Stimulated activated naive CD8-positive, alpha-beta T cell treated with anti-CD3 and anti-CD28 coated beads, Interleukin-15, Interleukin-2, amounts not matched to agents 100 U/mL and 50 U/mL, for 24 hours (primary cell): ENCODE data around the gene MALRD1.
"Not testable (repeated sequence)": the region's sequence is repeated elsewhere in the genome, so short reads cannot be mapped to it uniquely, and the experiment has no call there.

ENCODE experiments used
- ATAC-seq: fragments of 150-1000 bp; cut with Tn5 transposase; one replicate; pipeline ENCODE4 v1.10.0; 2021
- DNase-seq: peaks from one replicate; pipeline ENCODE4 v3.0.0; 2021

MALRD1 gene

GRCh38 chr10:19719284-19719683 is 670.7 kb downstream of the MALRD1 start:
- DNase-seq (no peak), ATAC-seq (no peak)

- ATAC-seq (no peak), DNase-seq (no peak)
These were observed 675.7 kb downstream of the MALRD1 start for GRCh38 chr10:19724287-19724686.

- DNase-seq (no peak), ATAC-seq (no peak)
These were observed 679.8 kb downstream of the MALRD1 start for GRCh38 chr10:19728376-19728775.

- ATAC-seq (no peak), DNase-seq (no peak)
These were observed 680.4 kb downstream of the MALRD1 start for GRCh38 chr10:19728964-19729363.

GRCh38 chr10:19730167-19730906 is 681.7 kb downstream of the MALRD1 start:
- DNase-seq (no peak), ATAC-seq (no peak)

GRCh38 chr10:19730907-19731217 is 682.3 kb downstream of the MALRD1 start:
- DNase-seq (no peak), ATAC-seq (no peak)

- no peak for ATAC-seq
- no peak for DNase-seq
These were observed 683.0 kb downstream of the MALRD1 start for GRCh38 chr10:19731560-19731959.

GRCh38 chr10:19738440-19738839 is 689.8 kb downstream of the MALRD1 start:
- no peak for ATAC-seq

GRCh38 chr10:19739232-19739631 is 690.6 kb downstream of the MALRD1 start:
- not testable (repeated sequence) for ATAC-seq

More at GRCh38 chr10:19738440-19738839, 689.8 kb downstream of the MALRD1 start:
- no peak for DNase-seq

GRCh38 chr10:19742144-19742543 is 693.5 kb downstream of the MALRD1 start:
- not testable (repeated sequence) for DNase-seq, ATAC-seq

More at GRCh38 chr10:19739232-19739631, 690.6 kb downstream of the MALRD1 start:
- not testable (repeated sequence) for DNase-seq

- ATAC-seq, result no peak
- DNase-seq, result no peak
These were observed 697.1 kb downstream of the MALRD1 start for GRCh38 chr10:19745672-19746071.

GRCh38 chr10:19749185-19749729 is 700.7 kb downstream of the MALRD1 start:
- ATAC-seq (no peak), DNase-seq (no peak)

- ATAC-seq (no peak), DNase-seq (no peak)
These were observed 702.4 kb downstream of the MALRD1 start for GRCh38 chr10:19750972-19751371.

GRCh38 chr10:19756919-19757318 is 708.3 kb downstream of the MALRD1 start:
- ATAC-seq (no peak), DNase-seq (no peak)

- no peak for DNase-seq
- ATAC-seq, result no peak
These were observed 713.4 kb downstream of the MALRD1 start for GRCh38 chr10:19762026-19762425.

GRCh38 chr10:19764111-19764510 is 715.5 kb downstream of the MALRD1 start:
- DNase-seq, result no peak
- ATAC-seq, result no peak

GRCh38 chr10:19767876-19768275 is 719.3 kb downstream of the MALRD1 start:
- ATAC-seq (no peak), DNase-seq (no peak)

GRCh38 chr10:19769826-19770225 is 721.2 kb downstream of the MALRD1 start:
- ATAC-seq, DNase-seq: not testable (repeated sequence)

- ATAC-seq (no peak), DNase-seq (no peak)
These were observed 724.4 kb downstream of the MALRD1 start for GRCh38 chr10:19772972-19773371.

- no peak for ATAC-seq
- no peak for DNase-seq
These were observed 726.7 kb downstream of the MALRD1 start for GRCh38 chr10:19775296-19775695.

GRCh38 chr10:19777806-19778205 is 729.2 kb downstream of the MALRD1 start:
- DNase-seq (no peak), ATAC-seq (no peak)

- no peak for ATAC-seq
- DNase-seq, result no peak
These were observed 730.4 kb downstream of the MALRD1 start for GRCh38 chr10:19778996-19779395.

- DNase-seq (no peak), ATAC-seq (no peak)
These were observed 734.0 kb downstream of the MALRD1 start for GRCh38 chr10:19782430-19783089.

GRCh38 chr10:19783721-19784120 is 735.1 kb downstream of the MALRD1 start:
- ATAC-seq, result no peak

More at GRCh38 chr10:19783721-19784120, 735.1 kb downstream of the MALRD1 start:
- DNase-seq, result no peak
